PFSK-1 (cell line): ENCODE measurements around the gene MUC22.

Experiments
- FOXP2 ChIP-seq: optimal IDR thresholded peaks from 2 replicates; pipeline ENCODE3; 2011; ENCODE audit warnings: borderline replicate concordance, control low read depth, inconsistent platforms; ENCODE audit not compliant: insufficient read depth; ENCODE audit errors: extremely low read length, extremely low read depth
- POLR2AphosphoS5 ChIP-seq: IDR thresholded peaks from 2 replicates; pipeline ENCODE4 v1.6.1; 2012; ENCODE audit warnings: low read depth, mild to moderate bottlenecking, control low read depth, low read length, moderate library complexity
- SIN3A ChIP-seq: IDR thresholded peaks from 2 replicates; pipeline ENCODE4 v1.6.1; 2012; ENCODE audit warnings: mild to moderate bottlenecking, low read length, moderate library complexity, borderline replicate concordance; ENCODE audit not compliant: insufficient read depth
- TF ChIP-seq, protein P1 (sequence below), 2 experiments: IDR thresholded peaks; 2 replicates each; pipeline versions ENCODE4 v1.6.1 to v1.8.0; 2011 to 2012; ENCODE audit warnings: low read depth in 2 of 2, low read length in 2 of 2, control low read depth in 1 of 2, inconsistent platforms in 1 of 2, mild to moderate bottlenecking in 1 of 2, moderate library complexity in 1 of 2; ENCODE audit not compliant: insufficient read depth in 1 of 2

DNA sequence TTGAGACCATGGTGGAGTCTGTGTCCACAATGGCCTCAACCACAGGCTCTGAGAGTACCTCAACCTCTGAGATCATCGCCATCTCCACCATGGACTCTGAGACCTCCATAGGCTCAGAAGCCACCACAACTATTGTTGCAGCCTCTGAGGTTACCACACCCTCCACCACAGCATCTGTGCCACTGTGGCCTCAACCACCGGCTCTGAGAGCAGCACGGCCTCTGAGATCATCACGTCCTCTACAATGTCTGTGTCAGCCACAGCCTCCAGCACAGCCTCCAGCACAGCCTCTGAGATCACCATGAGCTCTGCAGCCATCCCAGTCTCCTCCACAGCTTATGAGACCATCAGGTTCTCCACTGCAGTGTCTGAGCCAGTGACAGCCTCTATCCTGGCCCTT lies 46.2 kb upstream of the MUC22 start:
- no peak for TF ChIP-seq FOXP2
- TF ChIP-seq, protein P1, sequence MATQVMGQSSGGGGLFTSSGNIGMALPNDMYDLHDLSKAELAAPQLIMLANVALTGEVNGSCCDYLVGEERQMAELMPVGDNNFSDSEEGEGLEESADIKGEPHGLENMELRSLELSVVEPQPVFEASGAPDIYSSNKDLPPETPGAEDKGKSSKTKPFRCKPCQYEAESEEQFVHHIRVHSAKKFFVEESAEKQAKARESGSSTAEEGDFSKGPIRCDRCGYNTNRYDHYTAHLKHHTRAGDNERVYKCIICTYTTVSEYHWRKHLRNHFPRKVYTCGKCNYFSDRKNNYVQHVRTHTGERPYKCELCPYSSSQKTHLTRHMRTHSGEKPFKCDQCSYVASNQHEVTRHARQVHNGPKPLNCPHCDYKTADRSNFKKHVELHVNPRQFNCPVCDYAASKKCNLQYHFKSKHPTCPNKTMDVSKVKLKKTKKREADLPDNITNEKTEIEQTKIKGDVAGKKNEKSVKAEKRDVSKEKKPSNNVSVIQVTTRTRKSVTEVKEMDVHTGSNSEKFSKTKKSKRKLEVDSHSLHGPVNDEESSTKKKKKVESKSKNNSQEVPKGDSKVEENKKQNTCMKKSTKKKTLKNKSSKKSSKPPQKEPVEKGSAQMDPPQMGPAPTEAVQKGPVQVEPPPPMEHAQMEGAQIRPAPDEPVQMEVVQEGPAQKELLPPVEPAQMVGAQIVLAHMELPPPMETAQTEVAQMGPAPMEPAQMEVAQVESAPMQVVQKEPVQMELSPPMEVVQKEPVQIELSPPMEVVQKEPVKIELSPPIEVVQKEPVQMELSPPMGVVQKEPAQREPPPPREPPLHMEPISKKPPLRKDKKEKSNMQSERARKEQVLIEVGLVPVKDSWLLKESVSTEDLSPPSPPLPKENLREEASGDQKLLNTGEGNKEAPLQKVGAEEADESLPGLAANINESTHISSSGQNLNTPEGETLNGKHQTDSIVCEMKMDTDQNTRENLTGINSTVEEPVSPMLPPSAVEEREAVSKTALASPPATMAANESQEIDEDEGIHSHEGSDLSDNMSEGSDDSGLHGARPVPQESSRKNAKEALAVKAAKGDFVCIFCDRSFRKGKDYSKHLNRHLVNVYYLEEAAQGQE (IDR thresholded peaks at IDR 0.05; ENCODE audit: insufficient read depth in 1 of 2, low read depth in 2 of 2, low read length in 2 of 2): no peak
- TF ChIP-seq POLR2AphosphoS5: no peak
- TF ChIP-seq SIN3A: no peak
